ENCODE measurements around the gene CTNNA3.

DNA sequence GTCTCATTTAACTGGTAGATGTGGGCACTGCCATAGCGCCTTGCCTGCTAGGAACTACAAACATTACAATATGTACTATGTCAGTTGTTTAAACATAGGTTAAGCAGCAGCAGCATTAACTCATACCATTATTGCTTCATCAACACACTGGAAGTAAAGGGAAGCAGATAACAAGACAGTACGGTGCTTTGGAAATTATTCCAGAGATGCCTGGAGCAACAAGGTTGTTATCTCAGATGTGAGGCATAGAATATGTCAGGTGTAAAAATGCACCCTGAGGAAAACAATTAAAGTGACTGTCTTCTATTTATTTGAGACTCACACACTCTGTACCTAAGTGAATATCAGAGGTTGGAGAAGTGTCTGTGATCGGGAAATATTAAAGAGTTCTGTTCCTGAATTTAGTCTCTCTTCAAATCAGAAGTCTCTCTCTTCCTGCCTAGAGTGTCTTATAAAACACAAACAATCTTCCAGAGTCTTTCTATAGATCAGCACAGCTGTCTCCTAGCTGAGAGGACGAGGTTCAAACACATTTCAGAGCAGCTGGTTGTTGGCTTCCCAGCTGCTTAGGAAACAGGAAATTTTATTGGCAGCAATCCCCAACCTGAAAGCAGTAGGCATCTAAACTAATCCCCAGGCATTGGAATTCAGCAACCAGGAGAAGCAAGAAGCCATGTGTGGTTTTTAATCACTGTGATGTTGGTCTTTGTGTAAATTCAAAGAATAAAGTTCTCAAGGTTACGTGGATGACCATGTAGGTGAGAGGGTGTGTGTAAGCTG lies 1764.5 kb downstream of the CTNNA3 start:
- TF ChIP-seq, protein P1, sequence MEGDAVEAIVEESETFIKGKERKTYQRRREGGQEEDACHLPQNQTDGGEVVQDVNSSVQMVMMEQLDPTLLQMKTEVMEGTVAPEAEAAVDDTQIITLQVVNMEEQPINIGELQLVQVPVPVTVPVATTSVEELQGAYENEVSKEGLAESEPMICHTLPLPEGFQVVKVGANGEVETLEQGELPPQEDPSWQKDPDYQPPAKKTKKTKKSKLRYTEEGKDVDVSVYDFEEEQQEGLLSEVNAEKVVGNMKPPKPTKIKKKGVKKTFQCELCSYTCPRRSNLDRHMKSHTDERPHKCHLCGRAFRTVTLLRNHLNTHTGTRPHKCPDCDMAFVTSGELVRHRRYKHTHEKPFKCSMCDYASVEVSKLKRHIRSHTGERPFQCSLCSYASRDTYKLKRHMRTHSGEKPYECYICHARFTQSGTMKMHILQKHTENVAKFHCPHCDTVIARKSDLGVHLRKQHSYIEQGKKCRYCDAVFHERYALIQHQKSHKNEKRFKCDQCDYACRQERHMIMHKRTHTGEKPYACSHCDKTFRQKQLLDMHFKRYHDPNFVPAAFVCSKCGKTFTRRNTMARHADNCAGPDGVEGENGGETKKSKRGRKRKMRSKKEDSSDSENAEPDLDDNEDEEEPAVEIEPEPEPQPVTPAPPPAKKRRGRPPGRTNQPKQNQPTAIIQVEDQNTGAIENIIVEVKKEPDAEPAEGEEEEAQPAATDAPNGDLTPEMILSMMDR (IDR thresholded peaks at IDR 0.05), result no peak
- no peak for TF ChIP-seq POLR2A (IDR thresholded peaks at IDR 0.05)

Measured in lower leg skin (tissue), 3 donors.